ENCODE data around the gene RAP1B.

Gene RAP1B

GRCh38 chr12:68585966-68586365 lies 24.7 kb upstream of the RAP1B start:
- POLR2A ChIA-PET = no interaction called here
- no peak for DNase-seq (ENCODE audit: extremely low spot score)
- no peak for TF ChIP-seq CTCF (IDR thresholded peaks at IDR 0.05; ENCODE audit: control extremely low read depth, extremely low read depth, low read depth, missing control alignments)
- CTCF ChIA-PET = interaction anchor here (0.8 to 3.0 kb wide), 4 partner anchors 8 to 17 kb away, joined by 3 to 10 read pairs (median 5); no protein-coding TSS in a partner anchor

GRCh38 chr12:68587448-68587873 lies 23.2 kb upstream of the RAP1B start:
- CTCF ChIA-PET = interaction anchor here (0.9 to 2.7 kb wide), 3 partner anchors 9 to 158 kb away, joined by 3 to 7 read pairs (median 3); no protein-coding TSS in a partner anchor
- no peak for TF ChIP-seq CTCF (IDR thresholded peaks at IDR 0.05; ENCODE audit: control extremely low read depth, extremely low read depth, low read depth, missing control alignments)
- POLR2A ChIA-PET = no interaction called here
- peak; percentile 62 for DNase-seq (ENCODE audit: extremely low spot score)

- no peak for TF ChIP-seq CTCF (IDR thresholded peaks at IDR 0.05; ENCODE audit: control extremely low read depth, extremely low read depth, low read depth, missing control alignments)
- ChIA-PET POLR2A (no interaction called here), CTCF (interaction anchor here (2.2 kb wide), 1 partner anchor 11 kb away, joined by 5 read pairs; no protein-coding TSS in a partner anchor)
- DNase-seq (ENCODE audit: extremely low spot score) = no peak
Measured at GRCh38 chr12:68589194-68589593, 21.5 kb upstream of the RAP1B start.

- ChIA-PET POLR2A (no interaction called here), CTCF (interaction anchor here (1.4 kb wide), 2 partner anchors 9 to 11 kb away, joined by 3 to 4 read pairs; no protein-coding TSS in a partner anchor)
- TF ChIP-seq CTCF (IDR thresholded peaks at IDR 0.05; ENCODE audit: control extremely low read depth, extremely low read depth, low read depth, missing control alignments) = no peak
- peak; percentile 27 for DNase-seq (ENCODE audit: extremely low spot score)
Measured at GRCh38 chr12:68591734-68592418, 18.8 kb upstream of the RAP1B start.

- TF ChIP-seq CTCF (IDR thresholded peaks at IDR 0.05; ENCODE audit: control extremely low read depth, extremely low read depth, low read depth, missing control alignments) = no peak
- ChIA-PET POLR2A (no interaction called here), CTCF (interaction anchor here (1.3 to 2.3 kb wide), 2 partner anchors 10 to 236 kb away, joined by 3 to 10 read pairs; no protein-coding TSS in a partner anchor)
- DNase-seq (ENCODE audit: extremely low spot score) = no peak
Measured at GRCh38 chr12:68595241-68595640, 15.5 kb upstream of the RAP1B start.

- POLR2A ChIA-PET = no interaction called here
- DNase-seq (ENCODE audit: extremely low spot score) = no peak
- no peak for TF ChIP-seq CTCF (IDR thresholded peaks at IDR 0.05; ENCODE audit: control extremely low read depth, extremely low read depth, low read depth, missing control alignments)
- CTCF ChIA-PET = no interaction called here
Measured at GRCh38 chr12:68601767-68602166, 8.9 kb upstream of the RAP1B start.
